Activated naive CD8-positive, alpha-beta T cell treated with anti-CD3 and anti-CD28 coated beads, Interleukin-2, amount 10 ng/mL, durations not matched to agents 7 days and 5 days (primary cell): Measurements from ENCODE around the gene NDRG3. TPM values are rescaled to one million over a fixed set of nuclear protein-coding genes. Genes with fewer than 3 reads are reported as not detected.
"Not testable (repeated sequence)": the region's sequence is repeated elsewhere in the genome, so short reads cannot be mapped to it uniquely, and the experiment has no call there.

Experiments used
- ATAC-seq: fragments of 150-1000 bp; cut with Tn5 transposase; one replicate; pipeline ENCODE4 v1.10.0; 2021; ENCODE audit warnings: low read depth, moderate library complexity
- POLR2A ChIA-PET: fragments of 350-600 bp; sonication (Branson Sonifier 250); formaldehyde crosslinking; loops from one replicate; lab custom pipeline; 2021; ENCODE audit warnings: antibody characterized with exemption; lab: Charles Lee
- DNase-seq: peaks from one replicate; pipeline ENCODE4 v3.0.0; 2021
- H3K27ac Mint-ChIP-seq: one replicate; pipeline ENCODE4 v1.8.0; 2022; ENCODE audit warnings: mild to moderate bottlenecking, mixed read lengths
- H3K27me3 Mint-ChIP-seq: one replicate; pipeline ENCODE4 v1.8.0; 2022; ENCODE audit warnings: mild to moderate bottlenecking, moderate library complexity, mixed read lengths
- H3K36me3 Mint-ChIP-seq: one replicate; pipeline ENCODE4 v1.8.0; 2021; ENCODE audit warnings: mild to moderate bottlenecking, mixed read lengths
- H3K4me1 Mint-ChIP-seq: one replicate; pipeline ENCODE4 v1.8.0; 2021; ENCODE audit warnings: mixed read lengths
- H3K4me3 Mint-ChIP-seq: one replicate; pipeline ENCODE4 v1.8.0; 2022; ENCODE audit warnings: mild to moderate bottlenecking, moderate library complexity, mixed read lengths
- H3K9me3 Mint-ChIP-seq: one replicate; pipeline ENCODE4 v1.8.0; 2021; ENCODE audit warnings: mixed read lengths
- total RNA-seq, 2 experiments: library from RNA; stranded (reverse); gene quantifications; one replicate each; pipeline ENCODE4 v1.2.3, GENCODE V29; 2021

The NDRG3 gene
- total RNA-seq, 2 experiments from 2014 or later = 34.3 to 35.5 TPM

DNA sequence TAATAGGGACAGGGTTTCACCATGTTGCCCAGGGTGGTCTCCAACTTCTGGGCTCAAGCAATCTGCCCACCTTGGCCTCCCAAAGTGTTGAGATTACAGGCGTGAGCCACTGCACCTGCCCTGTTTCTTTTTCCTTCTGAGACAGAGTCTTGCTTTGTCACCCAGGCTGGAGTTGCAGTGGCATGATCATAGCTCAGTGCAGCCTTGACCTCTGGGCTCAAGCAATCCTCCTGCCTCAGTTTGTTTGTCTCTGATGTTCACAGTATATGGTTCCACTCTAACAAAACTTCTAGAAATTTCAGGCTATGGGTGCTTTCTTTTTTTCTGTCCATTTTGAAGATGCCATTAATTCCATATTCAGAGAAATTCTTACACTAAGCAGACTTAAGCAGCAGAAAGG, 33.1 kb downstream of the NDRG3 start:
- ATAC-seq (no peak), DNase-seq (no peak)
- Mint-ChIP-seq H3K9me3 (no peaks in the 10 kb centered on the region), H3K4me3 (no peak overlapping the region), H3K27ac (no peak overlapping the region), H3K4me1 (no peaks in the 10 kb centered on the region), H3K27me3 (no peaks in the 10 kb centered on the region), H3K36me3 (no peaks in the 10 kb centered on the region)
- POLR2A ChIA-PET = interaction anchor here (0.7 kb wide), 1 partner anchor 941 kb away, joined by 3 read pairs; no protein-coding TSS in a partner anchor

DNA sequence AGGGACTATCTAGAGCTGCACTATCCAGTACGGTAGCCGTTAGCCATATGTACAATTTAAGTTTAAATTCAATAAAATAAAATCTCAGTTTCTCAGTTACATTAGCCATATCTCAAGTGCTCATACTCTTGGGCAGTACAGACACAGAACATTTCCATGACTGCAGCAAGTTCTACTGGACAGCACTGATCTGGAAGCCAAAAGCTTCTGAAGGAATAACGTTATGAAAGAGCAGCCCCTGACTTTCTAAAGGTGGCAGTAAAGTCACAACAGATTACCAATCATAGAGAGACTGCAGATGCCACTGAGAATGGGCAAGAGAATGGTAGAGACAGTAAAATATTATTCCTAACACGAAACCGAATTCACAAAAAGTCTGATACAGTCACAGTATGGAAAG, 36.8 kb downstream of the NDRG3 start:
- Mint-ChIP-seq H3K4me3 (no peak overlapping the region), H3K36me3 (peaks cover 4% of the 10 kb centered on the region)

DNA sequence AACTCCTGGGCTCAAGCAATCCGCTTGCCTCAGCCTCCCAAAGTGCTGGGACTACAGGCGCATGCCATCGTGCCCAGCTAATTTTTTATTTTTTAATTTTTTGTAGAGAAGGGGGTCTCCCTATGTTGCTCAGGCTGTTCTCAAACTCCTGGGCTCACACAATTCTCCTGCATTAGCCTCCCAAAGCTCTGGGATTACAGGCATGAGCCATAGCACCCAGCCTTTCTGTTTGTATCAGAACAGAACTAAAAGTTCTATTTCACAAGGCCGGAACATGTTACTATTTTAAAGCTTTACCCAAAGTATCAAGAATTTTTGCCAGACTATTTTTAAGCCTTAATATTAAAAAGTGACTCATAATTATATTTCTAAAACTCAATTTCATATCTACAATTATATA, 42.4 kb downstream of the NDRG3 start:
- Mint-ChIP-seq H3K9me3 (no peaks in the 10 kb centered on the region), H3K4me3 (no peak overlapping the region), H3K27ac (no peak overlapping the region), H3K36me3 (peaks cover 4% of the 10 kb centered on the region), H3K27me3 (no peaks in the 10 kb centered on the region), H3K4me1 (peaks cover 2% of the 10 kb centered on the region)
- ATAC-seq = no peak
- DNase-seq = no peak
- POLR2A ChIA-PET = no interaction called here

More for the DNA sequence above, 36.8 kb downstream of the NDRG3 start:
- peaks cover 2% of the 10 kb centered on the region for H3K4me1 Mint-ChIP-seq
- ATAC-seq = no peak
- H3K27ac Mint-ChIP-seq = no peak overlapping the region
- POLR2A ChIA-PET = no interaction called here
- no peak for DNase-seq
- H3K9me3 Mint-ChIP-seq = no peaks in the 10 kb centered on the region
- no peaks in the 10 kb centered on the region for H3K27me3 Mint-ChIP-seq

DNA sequence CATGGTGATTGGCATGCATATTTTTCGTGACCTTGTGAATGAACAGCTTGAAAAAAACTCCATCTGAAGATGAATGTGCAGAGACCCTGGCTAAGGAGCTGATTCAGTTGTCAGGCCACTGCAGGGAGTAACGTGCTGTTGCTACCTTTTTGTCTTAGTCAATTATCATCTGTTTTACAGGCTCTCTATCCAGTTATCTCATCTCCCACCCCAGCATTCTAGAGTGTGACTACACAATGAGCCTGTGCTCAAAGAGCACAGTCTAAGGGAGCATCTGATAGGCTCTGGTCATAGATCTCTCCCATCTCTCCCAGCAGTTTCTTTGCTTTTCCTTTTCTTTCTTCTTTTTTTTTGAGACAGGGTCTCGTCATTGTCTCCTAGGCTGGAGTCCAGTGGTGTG, 45.5 kb downstream of the NDRG3 start:
- POLR2A ChIA-PET = no interaction called here
- H3K27me3 Mint-ChIP-seq = no peaks in the 10 kb centered on the region
- no peak for ATAC-seq
- no peaks in the 10 kb centered on the region for H3K4me1 Mint-ChIP-seq
- H3K9me3 Mint-ChIP-seq = no peaks in the 10 kb centered on the region
- H3K36me3 Mint-ChIP-seq = peaks cover 3% of the 10 kb centered on the region
- DNase-seq = no peak
- H3K4me3 Mint-ChIP-seq = no peak overlapping the region
- H3K27ac Mint-ChIP-seq = no peak overlapping the region

DNA sequence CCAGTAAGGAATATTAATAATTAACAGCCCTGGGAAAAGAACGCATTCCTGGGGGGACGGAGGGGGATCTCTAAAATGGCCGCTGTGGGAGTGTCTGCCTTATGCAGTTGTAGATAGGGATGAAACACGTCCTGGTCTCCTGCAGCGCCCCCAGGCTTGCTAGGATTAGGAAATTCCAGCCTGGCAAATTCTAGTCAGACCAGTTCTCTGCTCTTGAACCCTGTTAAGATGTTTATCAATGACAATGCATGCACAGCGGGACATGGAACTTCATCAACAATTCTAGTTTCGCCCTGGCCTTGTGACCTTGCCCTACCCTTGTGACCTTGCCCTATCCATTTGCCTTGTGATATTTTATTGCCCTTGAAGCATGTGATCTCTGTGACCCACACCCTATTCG, 50.4 kb downstream of the NDRG3 start:
- H3K9me3 Mint-ChIP-seq, DNase-seq, H3K36me3 Mint-ChIP-seq, H3K27ac Mint-ChIP-seq, ATAC-seq, H3K4me1 Mint-ChIP-seq, H3K27me3 Mint-ChIP-seq, H3K4me3 Mint-ChIP-seq, POLR2A ChIA-PET: not testable (repeated sequence)

DNA sequence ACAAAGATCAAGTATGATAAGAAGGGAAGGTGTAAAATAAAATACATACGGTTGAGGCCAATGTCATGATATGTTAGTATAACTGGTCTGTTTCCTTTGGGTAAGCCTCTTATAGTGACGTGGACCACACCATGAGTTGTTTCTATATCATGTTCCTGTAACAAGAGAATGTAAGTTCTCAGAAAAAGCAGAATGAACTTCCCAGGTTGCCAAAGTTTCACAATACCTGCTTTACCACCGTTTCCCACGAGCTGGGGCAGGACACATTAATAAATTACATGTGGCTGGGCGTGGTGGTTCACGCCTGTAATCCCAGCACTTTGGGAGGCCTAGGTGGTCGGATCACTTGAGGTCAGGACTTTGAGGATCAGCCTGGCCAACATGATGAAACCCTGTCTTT, 57.3 kb downstream of the NDRG3 start:
- Mint-ChIP-seq H3K9me3 (no peaks in the 10 kb centered on the region), H3K4me1 (peaks cover 3% of the 10 kb centered on the region), H3K4me3 (no peak overlapping the region), H3K36me3 (no peaks in the 10 kb centered on the region), H3K27ac (no peak overlapping the region), H3K27me3 (no peaks in the 10 kb centered on the region)
- POLR2A ChIA-PET = no interaction called here
- no peak for DNase-seq
- no peak for ATAC-seq

DNA sequence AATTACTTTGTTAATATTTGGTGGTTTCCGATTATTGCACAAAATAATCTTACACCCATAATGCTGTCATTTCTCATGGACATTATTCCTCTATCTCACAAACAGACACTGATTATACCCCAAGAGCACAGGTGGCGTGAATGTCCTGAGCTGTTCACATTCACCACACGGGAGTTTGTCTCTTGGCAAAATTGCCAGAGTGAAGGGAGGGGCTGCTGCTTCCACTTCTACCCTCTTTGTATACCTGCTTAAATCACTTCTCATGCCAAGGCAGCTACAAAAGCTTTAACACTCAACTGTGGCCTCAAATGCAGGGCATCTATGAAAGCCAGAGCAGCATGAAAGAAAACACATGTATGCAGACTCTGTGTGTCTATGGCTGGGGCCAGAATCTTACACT, 58.0 kb downstream of the NDRG3 start:
- POLR2A ChIA-PET = no interaction called here
- Mint-ChIP-seq H3K4me1 (peaks cover 3% of the 10 kb centered on the region), H3K27ac (no peak overlapping the region), H3K4me3 (no peak overlapping the region), H3K36me3 (no peaks in the 10 kb centered on the region), H3K27me3 (no peaks in the 10 kb centered on the region), H3K9me3 (no peaks in the 10 kb centered on the region)
- ATAC-seq (no peak), DNase-seq (no peak)

DNA sequence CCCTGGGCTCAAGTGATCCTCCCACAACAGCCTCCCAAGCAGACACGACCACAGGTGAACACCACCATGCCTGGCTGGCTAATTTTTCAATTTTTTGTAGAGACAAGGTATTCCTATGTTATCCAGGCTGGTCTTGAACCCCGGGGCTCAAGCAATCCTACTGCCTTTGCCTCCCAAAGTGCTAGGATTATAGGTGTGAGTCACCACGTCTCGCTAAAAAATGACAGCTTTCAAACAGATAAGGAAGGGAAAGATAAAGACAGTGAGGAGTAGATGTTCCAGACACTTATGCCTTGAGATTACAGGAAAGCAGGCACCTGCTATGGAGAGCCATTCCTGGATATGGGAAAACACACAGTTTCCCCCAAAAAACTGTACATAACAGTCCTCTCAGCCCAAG, 58.9 kb downstream of the NDRG3 start:
- Mint-ChIP-seq H3K27ac (no peak overlapping the region), H3K4me1 (peaks cover 3% of the 10 kb centered on the region), H3K9me3 (no peaks in the 10 kb centered on the region), H3K27me3 (no peaks in the 10 kb centered on the region), H3K4me3 (no peak overlapping the region), H3K36me3 (peaks cover 7% of the 10 kb centered on the region)
- POLR2A ChIA-PET = no interaction called here
- ATAC-seq (no peak), DNase-seq (no peak)

DNA sequence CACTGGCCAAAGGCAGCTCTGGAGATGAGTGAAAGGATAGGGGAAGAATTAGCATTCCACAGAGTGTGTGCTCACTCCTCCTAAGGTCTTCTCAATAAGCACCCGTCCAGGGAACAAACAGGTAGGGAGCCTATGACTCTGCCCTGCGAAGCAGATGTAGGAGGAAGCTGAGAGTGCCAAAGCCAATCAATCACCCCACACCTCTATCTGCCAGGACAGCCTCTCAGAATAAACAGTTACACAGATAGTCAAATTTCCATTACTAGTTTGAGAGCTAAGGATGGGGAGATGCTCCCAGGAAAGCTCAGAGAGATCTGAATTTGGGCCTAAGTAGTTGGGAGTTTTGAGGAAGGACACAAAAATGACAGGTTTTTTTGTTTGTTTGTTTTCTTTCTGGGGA, 59.4 kb downstream of the NDRG3 start:
- Mint-ChIP-seq H3K9me3 (no peaks in the 10 kb centered on the region), H3K4me1 (peaks cover 3% of the 10 kb centered on the region), H3K27me3 (no peaks in the 10 kb centered on the region), H3K36me3 (peaks cover 7% of the 10 kb centered on the region), H3K27ac (no peak overlapping the region), H3K4me3 (no peak overlapping the region)
- POLR2A ChIA-PET = no interaction called here
- DNase-seq = no peak
- ATAC-seq = no peak

DNA sequence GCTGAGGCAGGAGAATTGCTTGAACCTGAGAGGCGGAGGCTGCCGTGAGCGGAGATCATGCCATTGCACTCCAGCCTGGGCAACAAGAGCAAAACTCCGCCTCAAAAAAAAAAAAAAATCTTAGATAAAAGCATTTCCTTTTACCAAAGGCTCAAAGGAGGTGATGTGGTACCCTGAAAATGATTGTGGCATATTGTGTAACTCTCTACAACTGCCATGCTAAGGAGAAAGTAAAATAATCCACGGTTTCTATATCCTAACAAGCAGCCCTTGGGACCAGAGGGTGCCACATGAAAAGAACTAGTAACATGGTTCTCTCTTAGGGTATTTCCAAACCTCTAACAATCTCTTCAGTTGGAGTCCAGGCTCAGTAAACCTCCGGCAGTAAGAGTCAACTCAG, 61.1 kb downstream of the NDRG3 start:
- peaks cover 9% of the 10 kb centered on the region for H3K36me3 Mint-ChIP-seq
- POLR2A ChIA-PET = interaction anchor here (0.8 kb wide), 1 partner anchor 80 kb away, joined by 3 read pairs; the partner anchor contains the start of gene RAB5IF
- no peak overlapping the region for H3K4me3 Mint-ChIP-seq
- DNase-seq = no peak
- ATAC-seq = no peak
- no peaks in the 10 kb centered on the region for H3K27me3 Mint-ChIP-seq
- H3K9me3 Mint-ChIP-seq = no peaks in the 10 kb centered on the region
- no peak overlapping the region for H3K27ac Mint-ChIP-seq
- H3K4me1 Mint-ChIP-seq = peaks cover 3% of the 10 kb centered on the region

DNA sequence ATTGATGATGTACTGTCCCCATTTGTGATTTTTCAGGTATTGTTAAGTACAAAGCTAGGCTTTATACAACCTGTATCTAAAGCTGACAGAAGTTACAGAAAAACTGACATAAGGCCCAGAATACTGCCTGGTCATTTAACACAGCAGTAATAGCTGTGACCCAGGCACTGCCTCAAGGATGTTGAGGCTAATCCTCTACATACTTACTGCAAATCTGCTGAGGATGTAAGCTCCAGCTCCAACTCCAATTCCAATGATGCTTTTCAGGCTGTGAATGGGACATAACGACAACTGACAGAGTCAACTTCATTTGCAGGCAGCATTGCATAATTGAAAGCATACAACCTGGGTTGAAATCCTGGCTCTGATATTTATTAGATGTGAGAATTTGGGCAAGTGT, 63.6 kb downstream of the NDRG3 start:
- DNase-seq (no peak), ATAC-seq (no peak)
- peaks cover 14% of the 10 kb centered on the region for H3K36me3 Mint-ChIP-seq
- H3K27me3 Mint-ChIP-seq = no peaks in the 10 kb centered on the region
- no peak overlapping the region for H3K4me3 Mint-ChIP-seq
- H3K27ac Mint-ChIP-seq = no peak overlapping the region
- H3K9me3 Mint-ChIP-seq = no peaks in the 10 kb centered on the region
- POLR2A ChIA-PET = no interaction called here
- no peaks in the 10 kb centered on the region for H3K4me1 Mint-ChIP-seq

DNA sequence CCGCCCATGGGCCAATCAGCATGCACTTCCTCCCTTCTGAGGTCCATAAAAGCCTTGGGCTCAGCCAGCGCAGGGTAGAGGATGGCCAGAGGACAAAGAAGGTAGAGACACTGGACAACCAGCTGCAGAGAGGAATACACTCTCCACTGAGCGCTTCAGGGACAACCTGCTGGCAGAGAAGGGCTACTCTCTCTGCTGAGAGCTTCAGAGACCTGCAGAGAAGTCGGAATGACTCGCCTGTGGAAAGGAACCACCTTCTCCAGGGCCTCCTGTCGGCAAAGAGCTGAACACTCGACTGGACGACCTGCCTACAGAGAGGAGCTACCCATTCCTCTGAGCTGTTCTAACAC, 68.5 kb downstream of the NDRG3 start:
- Mint-ChIP-seq H3K4me1 (no peaks in the 10 kb centered on the region), H3K27ac (no peak overlapping the region), H3K36me3 (peaks cover 12% of the 10 kb centered on the region), H3K4me3 (no peak overlapping the region), H3K27me3 (no peaks in the 10 kb centered on the region), H3K9me3 (no peaks in the 10 kb centered on the region)
- no peak for ATAC-seq
- POLR2A ChIA-PET = no interaction called here
- DNase-seq = no peak

DNA sequence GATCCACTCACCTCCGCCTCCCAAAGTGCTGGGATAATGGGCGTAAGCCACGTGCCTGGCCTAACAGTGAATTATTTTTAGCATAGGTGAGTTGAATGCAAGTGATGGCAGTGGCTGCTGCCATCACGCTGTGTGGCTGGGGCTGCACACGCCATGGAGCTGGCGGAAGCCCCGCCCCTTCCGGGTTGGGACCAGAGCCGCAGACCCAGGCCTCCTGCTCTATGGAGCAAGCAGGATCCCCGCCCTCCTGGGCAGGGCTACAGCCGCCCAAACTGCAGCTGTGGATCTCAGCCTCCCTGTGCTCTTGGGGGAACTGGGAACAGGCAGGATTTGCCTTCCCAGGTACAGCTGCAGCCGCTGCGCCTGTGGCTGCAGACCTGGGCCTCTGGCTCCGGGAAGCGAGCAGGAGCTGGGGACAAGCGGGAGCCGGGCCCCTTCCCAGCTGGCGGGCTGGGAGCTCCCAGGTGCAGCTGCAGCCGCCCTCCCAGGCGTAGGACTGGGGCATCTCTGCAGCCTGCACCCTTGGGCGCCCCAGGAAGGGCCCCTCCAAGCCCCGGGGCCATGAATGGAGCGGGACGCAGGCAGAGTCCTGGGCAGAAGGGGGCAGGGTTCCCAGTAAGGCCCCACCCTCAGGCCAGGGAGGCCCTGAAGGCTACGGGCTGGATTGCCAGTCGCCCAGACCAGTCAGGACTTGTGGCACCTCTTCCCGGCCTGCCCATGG, 69.0 kb downstream of the NDRG3 start:
- POLR2A ChIA-PET = no interaction called here

DNA sequence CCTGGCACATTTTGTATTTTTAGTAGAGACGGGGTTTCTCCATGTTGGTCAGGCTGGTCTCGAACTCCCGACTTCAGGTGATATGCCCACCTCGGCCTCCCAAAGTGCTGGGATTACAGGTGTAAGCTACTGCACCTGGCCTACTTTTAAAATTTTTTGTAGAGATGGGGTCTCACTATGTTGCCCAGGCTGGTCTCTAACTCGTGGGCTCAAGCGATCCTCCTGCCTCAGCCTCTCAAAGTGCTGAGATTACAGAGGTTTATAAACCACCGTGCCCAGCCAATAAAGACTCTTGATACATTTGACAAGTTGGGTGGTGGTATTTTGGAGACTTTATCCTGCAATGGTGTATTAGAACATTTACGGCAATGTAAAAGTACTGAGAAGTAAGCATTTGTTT, 70.3 kb downstream of the NDRG3 start:
- H3K27me3 Mint-ChIP-seq, H3K9me3 Mint-ChIP-seq: not testable (repeated sequence)

More for the DNA sequence above, 69.0 kb downstream of the NDRG3 start:
- Mint-ChIP-seq H3K4me3 (no peak overlapping the region), H3K27me3 (no peaks in the 10 kb centered on the region), H3K9me3 (no peaks in the 10 kb centered on the region), H3K4me1 (no peaks in the 10 kb centered on the region), H3K27ac (no peak overlapping the region), H3K36me3 (peaks cover 7% of the 10 kb centered on the region)
- DNase-seq (no peak), ATAC-seq (no peak)

More for the DNA sequence above, 70.3 kb downstream of the NDRG3 start:
- H3K27ac Mint-ChIP-seq, DNase-seq, H3K4me3 Mint-ChIP-seq, POLR2A ChIA-PET, H3K36me3 Mint-ChIP-seq, ATAC-seq, H3K4me1 Mint-ChIP-seq: not testable (repeated sequence)
